Activated CD8-positive, alpha-beta memory T cell treated with anti-CD3 and anti-CD28 coated beads for 48 hours (primary cell): ENCODE data around the gene SLCO2B1.

Experiments used
- DNase-seq, 3 experiments: peaks; one replicate each; pipeline ENCODE4 v3.0.0-alpha.2; 2020; ENCODE audit warnings: low read depth in 2 of 3, low spot score in 2 of 3

SLCO2B1 gene

DNA sequence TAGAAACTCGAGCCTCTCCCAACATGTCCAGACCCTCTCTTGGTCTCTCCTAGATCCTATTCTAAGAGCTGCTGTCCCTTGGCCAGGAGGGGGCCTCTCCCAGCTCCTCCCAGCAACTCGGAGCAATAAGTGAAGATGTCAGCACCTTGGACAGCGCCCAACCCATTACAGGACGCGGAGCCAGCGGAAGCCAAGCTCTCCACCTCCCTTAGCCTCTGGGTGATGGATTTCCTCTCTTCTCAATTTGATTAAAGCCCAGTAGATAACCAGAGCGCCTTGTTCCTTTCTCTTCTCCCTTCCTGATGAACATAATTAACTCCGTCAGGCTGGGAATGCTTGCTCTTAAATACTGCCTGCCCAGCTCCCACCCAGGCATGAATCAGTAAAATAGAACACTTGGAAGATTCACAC, 63.5 kb downstream of the SLCO2B1 start:
- peak; percentile 13 to 74 (median 61) for DNase-seq

DNA sequence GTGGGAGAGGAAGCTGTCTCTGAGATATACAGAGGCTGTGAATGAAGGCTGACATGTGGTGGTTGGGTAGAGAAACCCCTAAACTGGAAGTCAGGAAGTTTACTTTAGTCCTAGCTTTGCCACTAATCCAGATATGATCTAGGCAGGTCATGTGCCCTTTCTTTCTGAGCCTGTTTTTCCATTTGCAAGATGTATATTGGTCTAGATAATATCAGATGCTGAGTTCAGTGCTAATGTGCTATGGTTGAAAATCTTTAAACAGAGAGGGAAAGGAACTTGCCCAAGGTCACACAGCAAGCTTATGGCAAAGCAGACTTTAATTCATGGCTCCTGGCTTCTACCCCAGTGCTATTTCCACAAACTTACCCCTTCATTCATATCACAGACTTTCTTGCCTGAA, 63.9 kb downstream of the SLCO2B1 start:
- DNase-seq = no peak

DNA sequence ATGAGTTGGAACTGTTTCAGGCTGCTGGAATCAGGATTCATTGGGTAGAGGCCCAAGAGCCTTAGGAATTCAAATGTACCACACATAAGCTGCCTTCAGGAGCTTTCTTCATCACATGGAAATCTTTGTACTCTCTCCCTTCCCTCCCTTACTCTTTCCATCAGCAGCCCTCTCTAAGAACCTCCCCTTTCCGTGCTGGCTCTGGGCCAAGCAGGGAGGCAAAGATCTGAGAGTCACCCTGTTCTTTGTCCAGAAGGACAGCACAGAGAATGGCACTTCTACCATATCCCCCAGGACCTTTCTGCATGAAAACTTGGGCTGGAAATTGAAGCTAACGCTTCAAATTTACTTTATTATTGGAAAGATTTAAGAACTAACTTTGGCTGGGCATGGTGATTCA, 69.0 kb downstream of the SLCO2B1 start:
- no peak for DNase-seq

DNA sequence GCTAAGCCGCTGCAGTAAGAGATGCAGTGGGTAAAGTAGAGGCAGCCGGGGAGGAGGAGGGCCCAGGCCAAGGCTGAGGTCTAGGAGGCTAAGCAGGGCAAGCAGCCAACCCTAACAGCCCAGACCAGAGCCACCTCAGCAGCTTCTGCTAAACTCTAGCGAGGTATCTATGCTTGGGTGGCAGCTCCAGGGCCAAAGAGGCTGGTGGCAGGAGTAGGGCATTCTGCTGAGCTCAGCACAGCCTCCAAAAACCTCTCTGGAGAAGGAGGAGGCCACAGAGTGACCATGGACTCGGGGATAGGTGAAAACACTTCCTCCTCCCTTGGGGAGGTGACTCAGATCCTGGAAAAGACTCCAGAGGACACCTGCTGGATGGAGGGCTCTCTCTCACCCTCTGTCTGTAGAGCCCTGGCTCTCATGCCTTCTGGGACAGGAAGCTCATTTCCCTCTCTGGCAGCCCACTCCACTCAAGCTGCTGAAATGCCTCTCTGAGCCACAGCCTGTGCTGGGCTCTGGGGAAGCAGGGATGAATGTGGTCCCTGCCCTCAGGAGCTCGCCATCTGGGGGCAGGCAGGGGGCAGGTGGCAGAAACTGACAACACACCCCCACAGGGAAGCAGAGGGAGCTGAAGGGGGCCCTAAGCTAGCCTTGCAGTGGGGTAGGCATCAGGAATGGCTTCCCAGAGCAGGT, 73.2 kb downstream of the SLCO2B1 start:
- DNase-seq = no peak

DNA sequence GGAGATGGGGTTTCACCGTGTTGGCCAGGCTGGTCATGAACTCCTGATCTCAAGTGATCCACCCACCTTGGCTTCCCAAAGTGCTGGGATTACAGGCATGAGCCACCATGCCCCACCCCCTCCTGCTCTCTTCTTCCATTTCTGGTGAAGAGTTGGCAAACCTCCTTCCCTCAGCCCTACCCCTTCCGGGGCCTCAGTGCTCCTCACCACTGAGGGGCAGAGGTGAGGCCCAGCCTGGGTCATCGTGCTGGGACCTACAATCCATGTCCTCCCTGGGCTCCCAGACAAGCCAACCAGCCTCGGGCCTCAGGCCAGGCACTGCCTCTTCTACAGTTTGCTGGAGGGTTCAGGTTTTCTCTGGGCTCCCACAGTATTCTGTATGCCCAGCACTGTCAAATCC, 74.9 kb downstream of the SLCO2B1 start:
- DNase-seq = no peak

DNA sequence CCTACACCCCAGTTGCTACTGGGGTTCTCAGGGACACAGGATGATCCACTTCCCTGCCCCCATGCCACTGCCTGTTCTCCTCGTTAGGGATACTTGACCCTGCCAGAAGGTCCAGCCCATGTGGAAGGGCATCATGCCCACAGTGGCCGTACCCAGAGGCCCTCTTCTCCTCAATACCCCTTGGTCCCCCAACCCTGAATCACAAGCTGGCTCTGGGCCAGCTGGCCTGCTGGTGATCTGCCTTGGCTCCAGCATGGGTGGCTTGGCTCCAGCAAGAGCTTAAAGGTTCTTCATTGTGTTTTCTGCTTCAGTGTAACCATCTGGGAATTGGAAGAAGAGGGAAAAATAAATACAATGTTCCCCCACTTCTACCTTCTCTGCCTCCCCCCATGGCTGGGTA, 78.6 kb downstream of the SLCO2B1 start:
- no peak for DNase-seq

DNA sequence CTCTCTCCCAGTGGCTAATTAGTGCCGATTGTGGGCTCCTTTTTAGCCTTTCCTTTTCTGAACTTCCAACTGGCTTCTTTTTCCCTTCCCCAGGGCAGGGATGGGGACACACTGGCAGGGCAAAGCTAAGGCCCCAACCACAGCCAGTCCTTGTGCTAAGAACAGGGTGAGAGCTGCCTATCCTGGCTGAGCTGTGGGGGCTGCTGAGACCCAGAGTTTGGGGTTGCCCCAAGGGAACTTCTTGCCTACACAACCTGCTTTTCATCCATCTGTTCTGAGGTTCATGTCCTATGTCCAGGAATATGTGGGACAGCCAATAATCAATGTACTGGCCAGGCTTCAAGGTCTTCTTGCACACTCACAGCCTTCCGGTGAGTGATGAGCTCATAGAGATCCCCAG, 79.7 kb downstream of the SLCO2B1 start:
- no peak for DNase-seq

DNA sequence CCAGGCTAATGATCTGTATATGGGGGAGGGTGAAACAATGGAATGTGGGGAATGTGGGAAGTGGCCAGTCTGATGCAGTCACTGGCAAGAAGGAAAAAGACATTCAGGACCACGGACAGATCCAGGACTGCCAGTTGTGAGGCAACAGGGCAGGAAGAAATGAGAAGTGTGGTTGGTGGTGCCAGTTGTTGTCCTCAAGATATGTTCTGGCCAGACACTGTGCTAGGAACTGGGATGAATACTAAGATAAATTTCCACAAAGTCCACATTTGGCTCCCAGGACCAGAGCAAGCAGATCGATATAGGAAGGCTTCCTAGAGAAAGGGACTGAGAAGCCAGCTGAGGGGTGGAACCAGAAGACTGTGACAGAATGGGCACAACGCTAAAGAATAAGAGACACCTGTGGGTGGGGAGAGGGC, 82.9 kb downstream of the SLCO2B1 start:
- DNase-seq = no peak

DNA sequence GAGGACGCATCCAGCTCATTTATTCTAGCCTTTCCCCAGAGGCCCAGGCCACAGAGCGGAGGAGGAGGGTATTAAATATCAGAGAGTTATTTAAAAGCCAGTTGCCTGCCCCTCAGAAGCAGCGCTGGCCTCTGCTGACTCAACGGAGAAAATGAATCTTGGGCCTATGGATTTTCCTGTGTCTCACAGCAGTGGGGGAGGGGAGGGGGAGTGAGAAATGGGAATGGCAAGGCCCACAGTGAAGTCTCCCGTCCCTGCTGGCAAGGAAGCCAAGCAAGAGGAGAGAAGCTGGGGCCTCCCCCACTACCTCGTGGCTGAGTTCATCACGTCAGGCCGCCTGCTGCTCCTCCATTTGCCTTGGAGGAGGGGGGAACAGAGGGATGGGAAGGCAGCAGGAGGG, 85.2 kb downstream of the SLCO2B1 start:
- no peak for DNase-seq

DNA sequence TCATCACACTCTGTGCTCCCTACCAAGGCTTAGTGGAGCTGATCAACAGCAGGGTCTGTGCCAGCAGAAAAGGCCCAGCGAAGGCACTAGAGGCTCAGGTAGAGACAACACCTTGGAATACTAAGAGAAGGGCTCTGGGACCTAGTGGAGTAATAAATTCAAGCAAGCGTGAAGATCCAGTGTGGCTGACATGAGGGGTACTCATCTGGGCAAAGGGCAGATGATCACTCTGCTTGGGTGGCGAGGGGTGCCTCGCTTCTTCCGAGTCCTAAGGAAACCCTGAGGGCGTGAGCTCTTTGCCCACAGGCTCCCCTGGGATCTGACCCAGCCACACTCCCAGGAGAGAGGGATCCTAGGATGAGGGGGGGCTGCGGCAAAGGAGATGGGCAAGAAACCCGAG, 86.1 kb downstream of the SLCO2B1 start:
- no peak for DNase-seq

DNA sequence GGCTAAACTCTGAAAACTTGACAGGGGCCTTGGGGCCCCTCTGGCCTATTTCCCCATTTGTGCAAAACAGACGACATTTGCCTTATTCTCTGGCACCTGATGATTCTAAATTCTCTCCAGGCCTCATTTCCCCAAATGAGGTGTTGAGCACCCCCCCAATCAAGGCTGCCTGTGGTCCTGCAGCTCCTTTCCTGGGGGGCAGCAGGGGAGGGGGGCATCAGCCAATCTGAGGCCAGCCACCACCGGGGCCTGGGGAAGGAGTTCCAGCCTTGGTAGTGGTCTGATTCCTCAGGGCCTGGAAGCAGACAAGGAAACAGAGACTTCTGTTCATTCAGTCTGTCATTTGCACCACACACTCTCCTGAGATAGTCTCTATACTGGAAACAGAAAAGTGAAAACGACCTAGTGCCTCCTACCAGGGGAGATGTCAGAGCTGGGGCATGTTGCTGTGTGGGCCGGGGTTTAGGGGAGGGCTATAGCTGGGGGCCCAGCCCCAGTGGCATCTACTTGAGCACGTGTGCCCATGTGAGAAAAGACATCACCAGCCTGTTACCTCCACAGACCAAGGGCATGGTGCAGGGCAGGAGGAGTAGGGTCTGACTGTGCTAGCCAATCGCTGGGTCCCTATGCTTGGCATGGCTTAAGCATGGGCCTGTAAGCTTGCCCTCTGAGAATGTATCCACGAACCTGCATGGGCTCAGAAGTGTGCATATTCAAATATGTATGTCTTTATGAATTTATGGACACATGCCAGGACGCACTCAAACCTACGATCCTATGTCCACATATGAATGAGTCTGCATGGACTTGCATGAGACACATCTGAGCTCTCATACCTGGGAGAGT, 87.9 kb downstream of the SLCO2B1 start:
- DNase-seq = no peak

DNA sequence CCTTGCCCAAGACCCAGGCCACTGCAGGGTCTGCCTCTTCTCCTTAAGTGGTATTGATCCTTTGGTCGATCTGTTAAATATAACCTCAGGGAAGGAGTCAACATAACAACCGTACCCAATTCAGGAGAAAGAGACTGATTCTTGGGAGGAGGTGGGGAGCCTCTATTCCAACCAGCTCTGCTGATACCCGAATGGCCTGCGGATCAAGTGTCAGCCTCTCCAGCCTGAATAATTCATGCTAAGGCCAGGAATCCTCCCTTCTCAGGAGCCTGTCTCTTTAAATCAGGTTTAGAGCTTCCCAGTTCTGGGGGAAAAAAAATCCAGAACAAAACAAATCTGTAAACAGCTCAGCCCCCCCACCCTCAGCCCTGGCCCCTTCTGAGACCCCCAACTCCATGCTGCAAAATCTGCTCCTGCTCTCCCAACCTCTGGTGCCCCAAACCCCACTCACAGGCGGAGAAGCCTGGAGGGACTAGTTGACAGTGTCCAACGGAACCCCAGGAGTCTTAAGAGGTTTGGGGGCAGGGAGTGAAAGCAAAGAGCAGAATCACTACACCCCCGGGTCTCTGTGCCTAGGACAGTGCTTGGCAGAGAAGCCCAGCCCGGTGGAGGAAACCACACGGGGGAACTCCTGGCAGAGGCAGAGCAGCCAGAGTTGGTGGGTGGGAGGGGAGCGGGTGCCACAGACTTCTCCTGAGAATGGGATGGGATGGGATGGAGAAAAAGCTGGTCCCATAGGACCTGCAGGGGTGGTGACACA, 88.8 kb downstream of the SLCO2B1 start:
- no peak for DNase-seq

DNA sequence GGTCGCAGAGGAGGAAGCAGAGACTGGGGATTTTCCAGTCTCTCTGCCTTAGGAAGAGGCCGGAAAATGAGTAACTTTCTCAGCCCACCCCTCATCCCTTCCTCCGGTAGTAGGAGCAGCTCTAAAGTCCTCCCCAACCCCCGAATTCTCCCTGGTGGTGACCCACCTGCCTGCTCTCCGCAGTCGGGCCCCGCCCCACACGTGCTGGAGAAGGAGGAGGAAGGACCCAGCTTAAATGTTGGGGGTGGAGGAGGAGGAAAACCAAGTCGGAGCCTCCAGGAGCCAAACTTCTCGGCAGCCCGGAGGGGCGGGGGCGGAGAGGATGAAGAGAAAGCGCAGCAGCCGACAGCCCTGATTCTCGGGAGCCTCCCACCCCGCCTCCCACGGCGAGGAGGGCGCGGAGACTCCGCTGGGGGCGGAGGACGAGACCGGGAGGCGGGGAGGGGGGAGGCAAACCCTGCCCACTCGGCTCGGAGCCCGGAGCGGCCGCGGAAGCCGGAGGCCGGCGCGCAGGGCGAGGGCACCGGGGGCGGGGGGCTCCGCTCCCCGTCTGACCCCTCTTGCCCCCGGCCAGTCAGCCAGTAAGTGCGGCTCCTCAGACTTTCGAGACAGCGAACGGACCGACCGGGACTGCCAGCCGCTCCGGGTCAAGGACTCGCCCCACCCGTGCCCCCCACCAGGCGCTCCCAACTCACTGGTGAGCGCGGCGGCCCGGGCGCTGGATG, 89.6 kb downstream of the SLCO2B1 start, which contains the start of gene TPBGL:
Gene TPBGL (plus strand): TSS at position 464 of the 725 bp plus-strand sequence. CDS start 276 bp downstream, outside the sequence.
- no peak for DNase-seq

DNA sequence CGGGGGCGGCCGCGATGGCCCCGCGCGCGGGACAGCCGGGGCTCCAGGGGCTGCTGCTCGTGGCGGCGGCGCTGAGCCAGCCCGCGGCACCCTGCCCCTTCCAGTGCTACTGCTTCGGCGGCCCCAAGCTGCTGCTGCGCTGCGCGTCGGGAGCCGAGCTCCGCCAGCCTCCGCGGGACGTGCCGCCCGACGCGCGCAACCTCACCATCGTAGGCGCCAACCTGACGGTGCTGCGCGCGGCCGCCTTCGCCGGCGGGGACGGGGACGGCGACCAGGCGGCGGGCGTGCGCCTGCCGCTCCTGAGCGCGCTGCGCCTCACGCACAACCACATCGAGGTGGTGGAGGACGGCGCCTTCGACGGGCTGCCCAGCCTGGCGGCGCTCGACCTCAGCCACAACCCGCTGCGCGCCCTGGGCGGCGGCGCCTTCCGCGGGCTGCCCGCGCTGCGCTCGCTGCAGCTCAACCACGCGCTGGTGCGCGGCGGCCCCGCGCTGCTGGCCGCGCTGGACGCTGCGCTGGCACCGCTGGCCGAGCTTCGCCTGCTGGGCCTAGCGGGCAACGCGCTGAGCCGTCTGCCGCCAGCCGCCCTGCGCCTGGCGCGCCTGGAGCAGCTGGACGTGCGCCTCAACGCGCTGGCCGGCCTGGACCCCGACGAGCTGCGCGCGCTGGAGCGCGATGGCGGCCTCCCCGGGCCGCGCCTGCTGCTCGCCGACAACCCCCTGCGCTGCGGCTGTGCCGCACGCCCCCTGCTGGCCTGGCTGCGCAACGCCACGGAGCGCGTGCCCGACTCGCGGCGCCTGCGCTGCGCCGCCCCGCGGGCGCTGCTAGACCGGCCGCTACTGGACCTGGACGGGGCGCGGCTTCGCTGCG, 90.4 kb downstream of the SLCO2B1 start:
- peak; percentile 77 to 81 (median 81) for DNase-seq

DNA sequence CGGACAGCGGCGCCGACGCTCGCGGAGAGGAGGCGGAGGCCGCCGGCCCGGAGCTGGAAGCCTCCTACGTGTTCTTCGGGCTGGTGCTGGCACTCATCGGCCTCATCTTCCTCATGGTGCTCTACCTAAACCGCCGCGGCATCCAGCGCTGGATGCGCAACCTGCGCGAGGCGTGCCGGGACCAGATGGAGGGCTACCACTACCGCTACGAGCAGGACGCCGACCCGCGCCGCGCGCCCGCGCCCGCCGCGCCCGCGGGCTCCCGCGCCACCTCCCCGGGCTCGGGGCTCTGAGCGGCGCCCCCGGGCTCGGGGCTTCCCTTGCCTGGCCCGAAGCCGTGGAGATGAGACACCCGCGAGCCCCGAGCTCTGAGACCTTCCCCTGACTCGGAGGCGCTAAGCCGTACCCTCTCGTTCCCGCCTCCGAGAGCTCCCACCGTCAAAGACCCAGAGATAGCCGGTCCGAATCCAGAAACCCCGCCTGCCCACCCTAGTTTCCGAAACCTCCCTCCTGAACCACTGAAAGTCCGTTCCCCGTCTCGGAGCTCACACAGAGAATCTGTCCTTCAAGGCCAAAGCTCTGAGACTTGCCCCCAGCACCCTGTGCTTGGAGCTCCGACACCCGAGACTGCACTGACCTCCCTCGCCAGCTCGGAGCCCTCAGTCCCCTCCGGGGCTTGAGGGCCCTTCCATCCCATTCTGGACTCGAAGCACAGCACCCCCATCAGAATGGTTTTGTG, 91.2 kb downstream of the SLCO2B1 start:
- DNase-seq = no peak

DNA sequence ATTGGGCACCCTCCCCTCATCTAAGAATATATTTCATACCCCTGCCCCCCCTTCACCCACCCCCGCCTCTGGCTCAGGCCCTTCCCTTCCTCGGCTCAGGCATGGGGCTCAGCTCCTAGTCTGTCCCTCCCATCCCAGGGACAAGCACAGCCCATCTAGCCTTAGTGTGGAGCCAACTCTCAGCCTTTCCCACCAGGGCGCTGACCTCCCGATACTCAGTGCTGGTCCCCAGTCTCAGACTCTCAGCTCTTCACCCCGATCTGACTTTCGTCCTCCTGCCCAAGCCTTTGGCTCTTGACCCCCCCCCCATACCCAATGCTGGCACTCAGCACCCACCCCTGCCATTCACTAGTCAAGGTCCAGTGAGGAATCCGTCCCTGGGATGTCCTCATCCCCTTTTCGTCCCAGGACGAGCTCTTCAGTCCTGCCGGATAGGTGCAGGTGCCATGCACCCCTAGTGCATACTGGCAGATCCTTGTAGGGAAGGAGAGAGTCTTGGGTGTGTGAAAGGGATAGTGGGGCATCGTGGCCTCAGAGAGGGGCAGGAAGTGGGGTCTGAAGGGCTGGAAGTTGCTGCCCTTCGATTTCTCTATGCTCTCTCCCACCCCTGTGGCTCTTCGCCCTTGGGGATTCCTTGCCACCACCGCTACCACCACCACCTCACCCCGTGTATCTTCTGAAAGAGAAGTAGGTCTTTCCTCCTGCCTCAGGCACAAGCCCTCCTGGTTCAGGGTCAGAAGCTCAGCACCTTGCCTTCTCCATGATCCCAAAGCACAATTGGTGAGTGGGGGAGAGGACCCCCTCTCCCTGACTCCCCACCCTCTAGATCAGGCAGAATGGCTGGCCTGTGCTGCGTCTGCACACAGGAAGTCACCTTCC, 92.1 kb downstream of the SLCO2B1 start:
- DNase-seq = no peak

DNA sequence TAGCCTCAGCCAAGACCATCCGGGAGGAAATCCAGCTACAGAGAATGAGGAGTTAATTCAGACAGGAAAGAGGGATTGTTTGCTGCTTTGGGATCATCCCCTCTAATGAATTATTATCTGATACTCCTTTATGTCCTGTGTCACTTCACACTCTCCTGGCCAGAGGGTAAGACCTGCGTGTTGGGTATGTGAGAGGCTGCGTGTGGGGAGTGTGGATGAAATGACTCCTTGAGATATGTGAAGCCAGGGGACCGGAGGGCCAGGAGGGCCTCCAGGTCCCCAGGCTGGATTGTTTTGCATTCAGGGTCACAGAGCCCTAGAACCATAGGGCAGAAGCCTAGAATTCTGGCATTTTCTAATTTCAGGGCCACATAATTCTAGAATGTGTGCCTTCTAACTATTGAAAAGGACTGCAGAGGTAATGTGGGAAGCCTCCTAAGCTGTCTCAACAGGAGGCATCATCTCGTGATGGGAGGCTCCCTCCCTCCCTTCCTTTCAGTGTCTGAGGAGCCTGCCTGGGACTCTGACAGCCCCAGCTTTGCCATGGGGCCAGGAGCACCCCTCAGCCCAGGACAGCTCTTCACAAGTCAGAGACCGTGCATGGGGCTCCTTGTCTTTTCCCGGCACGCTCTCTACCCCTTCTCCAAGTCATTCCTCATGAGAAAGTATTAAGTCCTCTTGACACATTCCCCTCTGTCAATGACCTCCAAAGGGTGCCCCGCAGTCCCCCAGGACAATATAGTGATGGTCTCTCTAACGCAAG, 93.3 kb downstream of the SLCO2B1 start:
- no peak for DNase-seq
